ENCODE data around the gene PADI6.

Gene PADI6

DNA sequence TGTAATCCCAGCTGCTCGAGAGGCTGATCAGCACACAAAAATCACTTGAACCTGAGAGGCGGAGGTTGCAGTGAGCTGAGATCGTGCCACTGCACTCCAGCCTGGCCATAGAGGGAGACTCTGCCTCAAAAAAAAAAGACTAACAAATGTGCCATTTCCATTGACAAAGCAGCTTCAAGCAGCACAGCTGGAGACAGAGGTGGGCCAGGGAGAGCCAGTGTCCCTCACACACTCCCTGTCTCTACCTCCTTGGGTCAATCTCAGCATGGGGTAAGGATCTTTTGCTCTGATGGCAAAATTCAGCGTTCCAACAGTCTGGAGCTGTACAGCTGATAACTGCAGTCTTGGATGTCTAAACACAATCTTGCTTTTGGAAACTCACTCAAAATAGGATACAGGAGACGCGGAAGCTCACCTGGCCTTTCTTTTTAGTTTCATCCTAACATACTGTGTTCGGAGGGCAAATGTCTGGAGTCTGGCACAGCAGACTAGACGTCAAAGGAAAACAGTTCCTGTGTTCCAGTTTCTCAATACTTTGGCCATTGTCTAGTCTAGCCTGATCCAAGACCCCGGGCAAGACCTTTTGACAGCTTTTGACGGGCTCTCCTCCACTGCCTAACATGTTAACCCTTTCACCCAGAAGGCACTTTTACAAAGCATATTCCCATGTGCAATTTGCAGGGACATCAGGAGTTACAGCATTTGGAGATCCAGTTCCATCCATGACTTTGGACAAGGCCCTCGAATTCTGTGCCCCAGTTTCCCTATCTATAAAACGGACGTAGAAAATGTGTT lies 64.6 kb downstream of the PADI6 start:
- Histone ChIP-seq H3K79me2 (ENCODE audit: insufficient read depth, low read length) (peaks cover 86% of the 10 kb centered on the region), H3K9me3 (ENCODE audit: insufficient read depth, low read length, severe bottlenecking) (no peaks in the 10 kb centered on the region), H2AFZ (ENCODE audit: low read depth, low read length) (no peak overlapping the region), H3K4me2 (ENCODE audit: insufficient read depth, low read length) (peak overlapping the region; percentile 77), H4K20me1 (ENCODE audit: insufficient read depth, low read length) (peaks cover 58% of the 10 kb centered on the region), H3K36me3 (ENCODE audit: insufficient read depth, low read length) (peaks cover 62% of the 10 kb centered on the region), H3K4me1 (ENCODE audit: insufficient read depth, low read length) (peaks cover 52% of the 10 kb centered on the region), H3K27me3 (ENCODE audit: insufficient read depth, low read length, poor library complexity) (no peaks in the 10 kb centered on the region), H3K9ac (ENCODE audit: low read depth, low read length) (peak overlapping the region; percentile 92), H3K27ac (ENCODE audit: low read length) (peak overlapping the region; percentile 95), H3K4me3 (ENCODE audit: low read depth in 1 of 2, low read length in 2 of 2) (peak overlapping the region; percentile 72 to 81; a peak in 3 of 4 replicates)
- TF ChIP-seq EZH2 (IDR thresholded peaks at IDR 0.05; ENCODE audit: borderline replicate concordance, low read depth, low read length, severe bottlenecking) = no peak
- TF ChIP-seq, protein P1, sequence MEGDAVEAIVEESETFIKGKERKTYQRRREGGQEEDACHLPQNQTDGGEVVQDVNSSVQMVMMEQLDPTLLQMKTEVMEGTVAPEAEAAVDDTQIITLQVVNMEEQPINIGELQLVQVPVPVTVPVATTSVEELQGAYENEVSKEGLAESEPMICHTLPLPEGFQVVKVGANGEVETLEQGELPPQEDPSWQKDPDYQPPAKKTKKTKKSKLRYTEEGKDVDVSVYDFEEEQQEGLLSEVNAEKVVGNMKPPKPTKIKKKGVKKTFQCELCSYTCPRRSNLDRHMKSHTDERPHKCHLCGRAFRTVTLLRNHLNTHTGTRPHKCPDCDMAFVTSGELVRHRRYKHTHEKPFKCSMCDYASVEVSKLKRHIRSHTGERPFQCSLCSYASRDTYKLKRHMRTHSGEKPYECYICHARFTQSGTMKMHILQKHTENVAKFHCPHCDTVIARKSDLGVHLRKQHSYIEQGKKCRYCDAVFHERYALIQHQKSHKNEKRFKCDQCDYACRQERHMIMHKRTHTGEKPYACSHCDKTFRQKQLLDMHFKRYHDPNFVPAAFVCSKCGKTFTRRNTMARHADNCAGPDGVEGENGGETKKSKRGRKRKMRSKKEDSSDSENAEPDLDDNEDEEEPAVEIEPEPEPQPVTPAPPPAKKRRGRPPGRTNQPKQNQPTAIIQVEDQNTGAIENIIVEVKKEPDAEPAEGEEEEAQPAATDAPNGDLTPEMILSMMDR (IDR thresholded peaks at IDR 0.05; ENCODE audit: borderline replicate concordance, extremely low read depth, low read length, poor library complexity, severe bottlenecking) = no peak
- DNase-seq = no peak
- no peak for ATAC-seq (ENCODE audit: insufficient read depth, low read depth)

DNA sequence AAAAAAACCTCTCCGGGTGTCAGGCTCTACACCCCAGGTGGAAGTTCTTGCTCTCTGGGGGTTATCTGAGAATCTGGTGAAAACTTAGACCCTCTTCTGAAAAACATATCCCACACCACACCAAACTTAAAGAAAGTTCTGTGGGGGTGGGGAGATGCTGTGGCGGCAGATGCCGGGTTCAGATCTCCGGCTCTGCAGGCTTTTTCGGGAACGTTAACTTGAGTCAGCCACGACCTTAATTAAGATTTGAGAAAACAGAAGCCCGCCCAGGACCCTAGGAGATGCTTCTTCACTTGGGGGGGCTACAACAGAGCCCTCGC lies 65.2 kb downstream of the PADI6 start:
- peaks cover 52% of the 10 kb centered on the region for H4K20me1 ChIP-seq (ENCODE audit: insufficient read depth, low read length)
- no peaks in the 10 kb centered on the region for H3K27me3 ChIP-seq (ENCODE audit: insufficient read depth, low read length, poor library complexity)
- peak overlapping the region; percentile 77 for H3K4me2 ChIP-seq (ENCODE audit: insufficient read depth, low read length)
- H3K79me2 ChIP-seq (ENCODE audit: insufficient read depth, low read length) = peaks cover 80% of the 10 kb centered on the region
- peak overlapping the region; percentile 92 for H3K9ac ChIP-seq (ENCODE audit: low read depth, low read length)
- no peak overlapping the region for H2AFZ ChIP-seq (ENCODE audit: low read depth, low read length)
- TF ChIP-seq, protein P1 (IDR thresholded peaks at IDR 0.05; ENCODE audit: borderline replicate concordance, extremely low read depth, low read length, poor library complexity, severe bottlenecking) = no peak
- no peak for TF ChIP-seq EZH2 (IDR thresholded peaks at IDR 0.05; ENCODE audit: borderline replicate concordance, low read depth, low read length, severe bottlenecking)
- H3K9me3 ChIP-seq (ENCODE audit: insufficient read depth, low read length, severe bottlenecking) = no peaks in the 10 kb centered on the region
- no peak for DNase-seq
- peaks cover 59% of the 10 kb centered on the region for H3K4me1 ChIP-seq (ENCODE audit: insufficient read depth, low read length)
- peak overlapping the region; percentile 95 for H3K27ac ChIP-seq (ENCODE audit: low read length)
- H3K36me3 ChIP-seq (ENCODE audit: insufficient read depth, low read length) = peaks cover 55% of the 10 kb centered on the region
- H3K4me3 ChIP-seq (ENCODE audit: low read depth in 1 of 2, low read length in 2 of 2) = peak overlapping the region; percentile 72 to 81
- ATAC-seq (ENCODE audit: insufficient read depth, low read depth) = no peak

DNA sequence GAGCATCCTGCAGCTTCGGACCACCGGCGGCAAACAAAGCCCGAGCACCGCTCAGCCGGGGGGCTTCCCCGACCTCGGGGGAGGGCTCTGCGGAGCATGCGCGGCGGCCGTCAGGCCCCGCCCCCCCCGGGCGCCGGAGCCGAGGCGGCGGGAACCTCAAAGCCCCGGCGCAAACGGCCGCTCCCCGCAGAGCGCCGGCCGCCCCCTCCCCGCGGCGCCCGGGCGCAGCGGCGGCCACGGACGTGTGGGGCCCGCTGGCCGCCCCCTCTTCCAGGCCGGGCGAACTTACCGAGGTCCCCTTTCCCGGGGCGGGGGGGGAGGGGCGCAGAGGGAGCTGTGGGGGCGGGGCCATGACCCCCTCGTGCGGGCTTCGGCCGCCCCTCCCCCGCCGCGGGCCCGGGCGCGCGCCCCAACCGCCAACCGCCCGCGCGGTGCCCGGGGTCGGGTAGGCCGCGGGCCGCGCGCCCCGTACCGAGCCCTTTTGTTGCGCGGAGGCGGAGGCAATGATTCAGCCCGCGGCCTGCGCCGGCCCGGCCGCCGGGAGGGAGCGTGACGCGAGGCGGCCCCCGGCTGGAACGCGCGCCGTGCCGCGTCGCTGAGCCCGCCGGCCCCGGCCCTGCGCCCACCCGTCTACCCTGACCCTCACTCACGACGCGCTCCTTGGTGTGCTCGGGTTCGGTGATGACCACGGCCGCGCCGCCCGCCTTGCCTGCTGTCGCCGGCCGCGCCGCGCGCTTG lies 65.8 kb downstream of the PADI6 start:
- H3K4me3 ChIP-seq (ENCODE audit: low read depth in 1 of 2, low read length in 2 of 2) = peak overlapping the region; percentile 81 to 99; a peak in 3 of 4 replicates
- peaks cover 47% of the 10 kb centered on the region for H4K20me1 ChIP-seq (ENCODE audit: insufficient read depth, low read length)
- TF ChIP-seq, protein P1 (IDR thresholded peaks at IDR 0.05; ENCODE audit: borderline replicate concordance, extremely low read depth, low read length, poor library complexity, severe bottlenecking) = no peak
- TF ChIP-seq EZH2 (IDR thresholded peaks at IDR 0.05; ENCODE audit: borderline replicate concordance, low read depth, low read length, severe bottlenecking) = no peak
- ATAC-seq (ENCODE audit: insufficient read depth, low read depth) (peak; percentile 28; the same call in 2 of the 3 replicates), DNase-seq (peak; percentile 59)
- peaks cover 50% of the 10 kb centered on the region for H3K36me3 ChIP-seq (ENCODE audit: insufficient read depth, low read length)
- no peaks in the 10 kb centered on the region for H3K27me3 ChIP-seq (ENCODE audit: insufficient read depth, low read length, poor library complexity)
- peaks cover 60% of the 10 kb centered on the region for H3K4me1 ChIP-seq (ENCODE audit: insufficient read depth, low read length)
- peak overlapping the region; percentile 92 for H3K9ac ChIP-seq (ENCODE audit: low read depth, low read length)
- no peaks in the 10 kb centered on the region for H3K9me3 ChIP-seq (ENCODE audit: insufficient read depth, low read length, severe bottlenecking)
- peaks cover 74% of the 10 kb centered on the region for H3K79me2 ChIP-seq (ENCODE audit: insufficient read depth, low read length)
- peak overlapping the region; percentile 95 for H3K27ac ChIP-seq (ENCODE audit: low read length)
- peak overlapping the region; percentile 77 for H3K4me2 ChIP-seq (ENCODE audit: insufficient read depth, low read length)
- peak overlapping the region; percentile 44; the same call in 1 of the 2 replicates for H2AFZ ChIP-seq (ENCODE audit: low read depth, low read length)
